Right ventricle myocardium superior (tissue), 1 donor: ENCODE data around the gene RHPN2. TPM values are rescaled to one million over a fixed set of nuclear protein-coding genes. Genes with fewer than 3 reads are reported as not detected.
"Not testable (repeated sequence)": the region's sequence is repeated elsewhere in the genome, so short reads cannot be mapped to it uniquely, and the experiment has no call there.

Source experiments
- ATAC-seq: fragments of 200-7000 bp; cut with Tn5 transposase; one replicate; pipeline ENCODE4 v1.9.1; 2020; ENCODE audit warnings: mild to moderate bottlenecking; ENCODE audit not compliant: poor library complexity
- DNase-seq: peaks from one replicate; pipeline ENCODE4 v3.0.0-alpha.2; 2020
- intact Hi-C: fragments of 100-400 bp; cut with DNase I; formaldehyde crosslinking; loops from one replicate; pipeline ENCODE4 v1.11.2; 2022
- total RNA-seq: library from RNA; stranded (reverse); fragmentation: NEBNext Ultra II Directional; extraction: Animal tissue kit (Norgen Biotek cat#: 25700); gene quantifications from one replicate; pipeline ENCODE4 v1.2.1, GENCODE V29; 2021
- donor health status: DM: no; HTN: yes; CAD: no; lungs with severe emphysema.

RHPN2 gene
- total RNA-seq, 1 donor from 2014 or later = 1.8 TPM

GRCh38 chr19:33071887-33072286, 7.2 kb upstream of the RHPN2 start:
- intact Hi-C loops = no loop called here
- ATAC-seq = no peak
- no peak for DNase-seq

DNA sequence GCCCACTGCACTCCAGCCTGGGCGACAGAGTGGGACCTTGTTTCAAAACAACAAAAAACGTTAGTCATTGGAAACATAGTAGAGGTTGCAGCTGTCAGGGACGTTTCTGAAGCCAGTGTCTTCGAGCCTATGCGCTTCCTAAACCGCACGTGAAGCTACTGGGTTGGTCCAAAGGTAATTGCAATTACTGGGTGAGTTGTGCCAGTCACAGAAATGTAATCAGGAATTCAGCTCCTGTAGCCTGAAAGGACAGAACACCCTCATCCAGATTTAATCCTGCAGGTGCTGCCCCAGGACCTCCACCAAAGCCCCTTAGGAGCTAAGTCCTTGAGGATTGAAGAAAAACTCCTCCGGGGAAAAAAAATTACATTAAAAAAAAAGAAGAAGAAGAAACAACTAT, 2.4 kb upstream of the RHPN2 start:
- ATAC-seq = no peak
- intact Hi-C loops = no loop called here
- no peak for DNase-seq

DNA sequence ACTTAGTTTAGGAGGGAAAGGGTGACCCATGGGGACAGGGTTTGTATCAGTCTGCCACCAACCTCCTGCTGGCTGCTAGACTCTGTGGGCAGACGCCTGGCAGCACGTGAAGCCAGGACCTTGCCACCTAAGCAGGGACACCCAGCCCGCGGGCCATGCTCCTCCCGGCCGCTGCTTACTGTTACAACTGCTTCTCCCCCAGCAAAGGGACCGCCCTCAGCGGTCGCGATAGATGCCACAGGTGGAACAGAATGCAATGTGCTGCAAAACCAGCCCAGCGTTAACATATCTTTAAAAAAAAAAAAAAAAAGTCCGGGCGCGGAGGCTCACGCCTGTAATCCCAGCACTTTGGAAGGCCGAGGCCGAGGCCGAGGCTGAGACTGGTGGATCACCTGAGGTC, 1.9 kb upstream of the RHPN2 start:
- no peak for DNase-seq
- ATAC-seq = no peak
- intact Hi-C loops = no loop called here

DNA sequence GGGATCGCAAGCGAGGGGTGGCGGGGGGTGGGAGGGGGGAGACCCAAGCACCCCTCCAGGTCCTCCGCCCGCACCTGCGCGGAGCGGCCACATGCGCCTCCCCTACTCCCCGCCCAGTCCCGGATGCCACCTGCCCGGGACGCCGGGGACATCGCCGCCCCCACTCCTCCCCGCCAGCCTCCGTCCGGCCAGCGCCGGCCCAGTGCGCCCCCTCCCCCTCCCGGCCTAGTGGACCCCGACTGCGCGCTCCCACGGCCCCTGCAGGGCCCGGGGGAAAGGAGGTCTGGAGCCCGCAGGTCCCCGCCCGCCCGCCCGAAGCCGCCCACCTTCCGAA, 263 bp downstream of the RHPN2 start:
- intact Hi-C loops = no loop called here
- DNase-seq (no peak), ATAC-seq (peak; percentile 55)

- DNase-seq = no peak
- intact Hi-C loops = no loop called here
- peak; percentile 19 for ATAC-seq
Observed at GRCh38 chr19:33063753-33064457, 783 bp downstream of the RHPN2 start.

DNA sequence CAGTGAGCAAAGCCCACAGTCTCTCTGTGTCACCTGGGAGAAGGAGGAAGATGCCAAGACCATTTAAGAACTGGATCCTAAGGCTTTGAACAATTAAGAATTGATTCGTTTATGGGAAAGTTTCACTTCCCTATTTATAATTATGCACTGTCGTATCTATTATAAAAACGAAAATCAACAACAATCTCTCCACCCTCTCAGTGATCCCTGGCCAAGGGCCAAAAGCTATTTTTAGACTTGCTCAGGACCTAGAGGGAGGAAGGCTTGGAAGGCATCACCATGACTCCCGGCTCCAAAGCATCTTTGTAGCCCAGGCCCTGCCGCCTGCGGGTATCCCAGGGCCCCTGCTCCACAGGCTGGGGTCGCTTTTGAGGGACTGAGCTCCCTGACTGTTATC, 1.3 kb downstream of the RHPN2 start:
- intact Hi-C loops = no loop called here
- no peak for ATAC-seq
- no peak for DNase-seq

GRCh38 chr19:33062902-33063301, 1.8 kb downstream of the RHPN2 start:
- intact Hi-C loops = no loop called here
- no peak for ATAC-seq
- DNase-seq = no peak

GRCh38 chr19:33060586-33060985, 4.1 kb downstream of the RHPN2 start:
- DNase-seq (no peak), ATAC-seq (no peak)
- intact Hi-C loops = no loop called here

DNA sequence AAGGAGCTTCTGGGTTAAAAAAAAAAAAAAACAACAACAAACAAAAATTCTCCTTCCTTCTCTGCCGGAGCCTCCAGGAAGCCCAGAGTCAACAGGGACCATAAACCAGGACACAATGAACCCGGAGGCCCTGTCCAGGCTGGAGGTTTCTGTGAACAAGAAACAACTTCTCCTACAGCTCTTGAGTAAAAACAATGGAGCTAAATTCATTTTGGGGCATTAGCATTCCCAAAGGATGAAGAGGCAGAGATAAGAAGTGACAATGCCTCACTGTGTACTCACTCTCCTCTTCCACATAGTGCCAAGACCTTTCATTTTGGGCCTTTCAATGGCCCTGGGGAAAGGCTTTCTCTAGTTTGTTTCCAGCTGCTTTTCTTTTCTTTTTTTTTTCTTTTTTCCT, 9.0 kb downstream of the RHPN2 start:
- intact Hi-C loops = no loop called here
- peak; percentile 48 for DNase-seq
- ATAC-seq = peak; percentile 77

- DNase-seq (no peak), ATAC-seq (no peak)
- intact Hi-C loops = no loop called here
Observed at GRCh38 chr19:33054623-33055022, 10.1 kb downstream of the RHPN2 start.

GRCh38 chr19:33052352-33052972, 12.2 kb downstream of the RHPN2 start:
- ATAC-seq = peak; percentile 56
- no peak for DNase-seq
- intact Hi-C loops = no loop called here

- DNase-seq (no peak), ATAC-seq (no peak)
- intact Hi-C loops = no loop called here
Observed at GRCh38 chr19:33050110-33050509, 14.6 kb downstream of the RHPN2 start.

DNA sequence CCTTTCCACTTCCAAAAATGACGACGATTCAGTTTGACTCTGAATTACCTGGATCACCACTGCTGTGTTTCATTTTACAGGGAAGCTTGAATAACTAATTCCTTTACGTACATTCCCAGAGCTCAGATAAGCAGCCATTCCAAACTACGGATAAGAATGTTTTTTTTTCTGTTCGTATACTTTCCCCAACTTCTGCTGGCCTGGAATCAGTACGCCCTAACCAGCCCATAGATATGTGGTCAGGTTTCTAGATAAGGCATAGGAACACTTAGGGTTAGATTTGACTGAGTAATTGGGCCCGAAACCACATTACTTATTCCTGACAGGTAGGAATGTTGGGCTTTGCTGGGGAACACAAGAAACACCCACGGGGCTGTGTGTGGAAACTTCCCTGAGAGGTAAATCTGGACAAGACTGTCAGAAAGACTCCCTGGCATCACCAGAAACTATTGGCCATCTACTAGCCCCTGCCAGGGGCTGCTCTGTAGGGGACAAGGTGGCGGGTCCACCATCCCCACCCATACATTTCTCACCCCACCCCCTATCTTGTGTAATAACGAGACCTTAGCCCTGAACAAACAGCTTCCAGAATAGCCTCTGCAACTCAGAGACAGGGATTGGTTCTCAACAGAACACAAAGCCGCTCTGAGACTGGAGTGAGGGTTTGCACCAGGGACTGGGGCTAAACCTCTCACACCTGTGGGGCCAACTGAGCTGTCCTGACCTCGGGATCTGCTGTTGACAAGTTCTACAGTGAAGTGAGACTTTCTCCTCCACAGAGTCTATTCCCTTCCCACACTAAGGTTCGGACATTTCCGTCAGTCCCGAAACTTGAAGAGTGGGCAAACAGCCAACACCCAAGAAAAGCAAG, 15.6 kb downstream of the RHPN2 start:
- ATAC-seq (no peak), DNase-seq (no peak)
- intact Hi-C loops = no loop called here

DNA sequence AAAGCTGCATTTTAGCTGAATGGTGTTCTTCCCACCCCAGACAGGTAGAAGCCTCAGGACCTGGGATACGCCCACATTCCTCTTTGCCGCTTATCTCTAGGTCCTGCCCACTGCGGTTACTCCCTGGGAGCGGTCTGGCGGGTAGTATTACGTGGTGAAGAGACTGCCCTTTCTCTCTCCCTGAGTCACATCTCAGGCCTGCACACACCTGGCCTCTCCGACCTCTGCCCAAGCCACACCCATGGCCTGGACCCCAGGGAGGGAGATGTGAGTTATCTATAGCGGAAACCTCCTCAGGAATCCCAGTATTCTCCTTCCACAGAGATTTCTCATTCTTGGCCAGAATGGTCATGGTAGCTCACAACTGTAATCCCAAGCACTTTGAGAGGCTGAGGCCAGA, 17.3 kb downstream of the RHPN2 start:
- peak; percentile 39 for ATAC-seq
- intact Hi-C loops = no loop called here
- DNase-seq = no peak

GRCh38 chr19:33041828-33042160, 22.9 kb downstream of the RHPN2 start:
- intact Hi-C loops, ATAC-seq: not testable (repeated sequence)

GRCh38 chr19:33040994-33041827, 23.5 kb downstream of the RHPN2 start:
- ATAC-seq (peak; percentile 27), DNase-seq (no peak)
- intact Hi-C loops = no loop called here

More at GRCh38 chr19:33041828-33042160, 22.9 kb downstream of the RHPN2 start:
- DNase-seq = not testable (repeated sequence)

- DNase-seq (no peak), ATAC-seq (no peak)
- intact Hi-C loops = no loop called here
Observed at GRCh38 chr19:33039815-33040214, 24.9 kb downstream of the RHPN2 start.

DNA sequence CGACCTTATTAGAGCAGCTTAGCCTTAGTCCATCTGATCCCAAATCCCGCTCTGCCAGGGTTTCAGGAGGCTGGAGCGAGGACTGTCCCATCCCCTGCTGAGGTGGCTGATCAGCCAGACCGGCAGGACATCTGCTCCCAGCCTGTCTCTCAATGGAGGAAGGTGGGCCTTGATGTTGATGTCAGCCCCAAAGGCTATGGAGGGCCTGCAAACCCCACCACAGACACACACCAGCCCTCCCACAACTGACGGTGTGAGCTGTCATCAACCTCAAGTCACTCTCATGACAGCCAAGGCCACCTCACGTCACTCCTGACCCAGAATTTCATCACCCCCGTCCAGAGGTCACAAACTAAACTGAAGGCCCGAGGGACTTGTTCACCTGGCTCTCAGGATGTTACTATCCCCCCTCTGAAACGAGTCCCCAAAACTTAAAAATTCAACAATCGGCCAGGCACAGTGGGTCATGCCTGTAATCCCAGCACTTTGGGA, 25.5 kb downstream of the RHPN2 start:
- DNase-seq (no peak), ATAC-seq (no peak)
- intact Hi-C loops = no loop called here
